Testis (tissue), 2 donors: ENCODE results near the gene SYNGR3.

Experiments
- POLR2A ChIP-seq: fragments of 450-650 bp; IDR thresholded peaks from one replicate; pipeline ENCODE4 v1.6.1; 2017; ENCODE audit warnings: antibody characterized with exemption, mild to moderate bottlenecking, moderate library complexity
- TF ChIP-seq, protein P1 (sequence below), 3 experiments: fragments of 450-650 bp in 2 of 3; fragments of 200-600 bp in 1 of 3; sonication (generic) in 1 of 3; IDR thresholded peaks; one replicate each; pipeline ENCODE4 v1.5.1; 2016 to 2019; ENCODE audit warnings: antibody characterized with exemption in 3 of 3, mild to moderate bottlenecking in 2 of 3, moderate library complexity in 1 of 3

DNA sequence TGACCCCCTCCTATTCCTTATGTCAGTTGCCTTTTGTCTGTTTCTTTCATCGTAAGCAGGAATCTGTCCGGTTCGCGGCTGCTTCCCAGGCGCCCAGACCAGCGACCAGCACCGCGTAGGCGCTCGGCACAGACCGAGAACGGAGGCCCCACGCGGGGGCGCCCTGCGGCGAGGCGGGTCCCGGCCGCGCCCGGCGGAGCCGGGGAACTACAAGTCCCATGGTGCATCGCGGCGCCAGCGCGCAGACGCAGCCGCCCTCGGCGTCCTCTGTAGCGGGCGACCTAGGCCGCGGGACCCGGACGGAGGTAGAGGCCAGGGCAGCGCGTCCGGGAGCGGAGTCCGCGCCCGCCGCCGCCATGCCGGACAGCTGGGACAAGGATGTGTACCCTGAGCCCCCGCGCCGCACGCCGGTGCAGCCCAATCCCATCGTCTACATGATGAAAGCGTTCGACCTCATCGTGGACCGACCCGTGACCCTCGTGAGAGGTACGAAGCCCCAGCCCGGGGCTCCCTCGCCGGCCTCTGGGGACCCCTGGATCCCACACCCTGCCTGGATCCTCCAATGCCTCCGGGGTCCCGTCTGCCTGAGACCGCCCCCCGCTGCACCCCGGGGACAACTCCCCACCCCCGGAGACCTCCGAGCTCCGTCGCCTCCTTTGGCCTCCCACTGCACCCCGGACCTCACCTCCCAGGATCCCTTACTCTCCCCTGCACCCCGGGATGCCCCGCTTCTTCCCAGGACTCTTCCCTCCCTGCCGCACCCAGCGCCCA is 30.3 kb upstream of the SYNGR3 start, which contains the start of gene NDUFB10:
- TF ChIP-seq, protein P1, sequence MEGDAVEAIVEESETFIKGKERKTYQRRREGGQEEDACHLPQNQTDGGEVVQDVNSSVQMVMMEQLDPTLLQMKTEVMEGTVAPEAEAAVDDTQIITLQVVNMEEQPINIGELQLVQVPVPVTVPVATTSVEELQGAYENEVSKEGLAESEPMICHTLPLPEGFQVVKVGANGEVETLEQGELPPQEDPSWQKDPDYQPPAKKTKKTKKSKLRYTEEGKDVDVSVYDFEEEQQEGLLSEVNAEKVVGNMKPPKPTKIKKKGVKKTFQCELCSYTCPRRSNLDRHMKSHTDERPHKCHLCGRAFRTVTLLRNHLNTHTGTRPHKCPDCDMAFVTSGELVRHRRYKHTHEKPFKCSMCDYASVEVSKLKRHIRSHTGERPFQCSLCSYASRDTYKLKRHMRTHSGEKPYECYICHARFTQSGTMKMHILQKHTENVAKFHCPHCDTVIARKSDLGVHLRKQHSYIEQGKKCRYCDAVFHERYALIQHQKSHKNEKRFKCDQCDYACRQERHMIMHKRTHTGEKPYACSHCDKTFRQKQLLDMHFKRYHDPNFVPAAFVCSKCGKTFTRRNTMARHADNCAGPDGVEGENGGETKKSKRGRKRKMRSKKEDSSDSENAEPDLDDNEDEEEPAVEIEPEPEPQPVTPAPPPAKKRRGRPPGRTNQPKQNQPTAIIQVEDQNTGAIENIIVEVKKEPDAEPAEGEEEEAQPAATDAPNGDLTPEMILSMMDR (IDR thresholded peaks at IDR 0.05), result peak; percentile 62 to 75 (median 65)
- peak; percentile 51 for TF ChIP-seq POLR2A
